GM18861 (cell line): ENCODE data around the gene NDUFB4.

ENCODE experiments used
- ATAC-seq: cut with Tn5 transposase; IDR thresholded peaks from one replicate; pipeline ENCODE4 v1.9.1; 2021; ENCODE audit not compliant: unreplicated experiment

Gene NDUFB4

GRCh38 chr3:120596116-120596852 lies at the start of gene NDUFB4:
Gene NDUFB4, plus strand, starts transcription at chr3:120596336. Its CDS starts 24 bp downstream, at chr3:120596360.
- ATAC-seq: peak; percentile 93

- ATAC-seq: no peak
These were observed 45.6 kb upstream of the NDUFB4 start for GRCh38 chr3:120550546-120550945.

- no peak for ATAC-seq
These were observed 43.7 kb upstream of the NDUFB4 start for GRCh38 chr3:120552184-120553172.

- no peak for ATAC-seq
These were observed 41.1 kb upstream of the NDUFB4 start for GRCh38 chr3:120554812-120555606.

GRCh38 chr3:120555657-120556509 lies 40.3 kb upstream of the NDUFB4 start:
- no peak for ATAC-seq

- no peak for ATAC-seq
These were observed 39.0 kb upstream of the NDUFB4 start for GRCh38 chr3:120557115-120557514.

GRCh38 chr3:120558771-120559241 lies 37.3 kb upstream of the NDUFB4 start:
- peak; percentile 82 for ATAC-seq

GRCh38 chr3:120559242-120560061 lies 36.7 kb upstream of the NDUFB4 start:
- ATAC-seq: peak; percentile 29

- no peak for ATAC-seq
These were observed 35.6 kb upstream of the NDUFB4 start for GRCh38 chr3:120560304-120561250.

- peak; percentile 53 for ATAC-seq
These were observed 34.7 kb upstream of the NDUFB4 start for GRCh38 chr3:120561251-120562045.

GRCh38 chr3:120563356-120564022 lies 32.6 kb upstream of the NDUFB4 start:
- no peak for ATAC-seq

- no peak for ATAC-seq
These were observed 29.7 kb upstream of the NDUFB4 start for GRCh38 chr3:120566243-120566975.

GRCh38 chr3:120567370-120568201 lies 28.6 kb upstream of the NDUFB4 start:
- ATAC-seq: peak; percentile 60

GRCh38 chr3:120568202-120568531 lies 28.0 kb upstream of the NDUFB4 start:
- ATAC-seq: no peak

GRCh38 chr3:120568598-120568997 lies 27.5 kb upstream of the NDUFB4 start:
- no peak for ATAC-seq
